ENCODE results near the gene LAMTOR4.
"Not testable (repeated sequence)": the region's sequence is repeated elsewhere in the genome, so short reads cannot be mapped to it uniquely, and the experiment has no call there.

LAMTOR4 gene

DNA sequence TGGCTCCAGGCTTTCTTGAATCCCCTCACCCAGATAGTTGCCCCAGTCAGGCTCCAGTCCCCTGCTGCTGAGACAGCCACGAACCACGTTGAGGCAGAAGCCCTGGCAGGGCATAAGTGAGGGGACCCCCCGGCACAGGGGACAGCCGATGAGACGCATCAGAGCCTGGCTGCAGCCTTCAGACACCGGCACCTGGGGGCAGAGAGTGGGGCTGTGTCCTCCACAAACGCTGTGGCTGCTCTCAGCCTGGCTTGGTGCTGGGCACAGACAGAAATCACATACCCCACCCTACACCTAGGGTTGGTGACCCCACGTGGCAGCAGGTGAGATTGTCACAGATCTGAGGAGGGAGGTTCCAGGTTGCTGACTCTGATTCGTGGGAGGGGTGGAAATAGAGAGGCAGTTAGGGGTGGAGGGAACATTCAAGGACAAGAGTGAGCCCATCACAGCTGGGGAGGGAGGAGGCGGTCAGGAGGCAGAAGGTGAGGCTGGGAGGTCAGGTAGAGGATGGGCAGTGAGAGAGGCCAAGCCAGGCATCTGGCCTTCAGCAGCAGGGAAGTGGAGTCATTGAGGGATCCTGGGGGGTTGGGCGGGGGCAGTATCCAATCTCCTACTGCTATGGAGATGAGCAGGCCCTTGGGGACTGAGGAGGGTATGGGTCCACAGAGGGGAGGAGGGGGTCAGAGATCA is 25.2 kb downstream of the LAMTOR4 start:
- DNase-seq, result no peak

DNA sequence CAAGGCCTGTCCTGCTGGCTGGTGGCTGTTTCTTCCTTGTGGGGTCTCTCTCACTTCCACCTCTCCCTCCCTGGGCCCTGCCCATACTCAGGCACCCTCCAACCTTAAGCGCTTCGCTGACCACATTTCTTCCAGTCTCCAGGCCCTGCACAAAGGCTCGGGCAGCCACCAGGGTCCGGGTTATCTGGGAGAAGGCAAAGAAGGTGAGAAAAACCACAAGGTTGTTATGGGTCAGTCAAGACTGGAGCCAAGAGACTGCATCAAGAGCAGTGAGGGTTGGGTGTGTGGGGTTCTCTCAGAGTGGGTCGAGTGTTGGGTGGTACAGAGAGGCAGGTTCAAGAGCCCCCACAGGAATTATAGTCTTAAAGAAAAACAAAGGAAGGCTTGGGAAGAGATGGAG is 25.9 kb downstream of the LAMTOR4 start:
- DNase-seq, result no peak

DNA sequence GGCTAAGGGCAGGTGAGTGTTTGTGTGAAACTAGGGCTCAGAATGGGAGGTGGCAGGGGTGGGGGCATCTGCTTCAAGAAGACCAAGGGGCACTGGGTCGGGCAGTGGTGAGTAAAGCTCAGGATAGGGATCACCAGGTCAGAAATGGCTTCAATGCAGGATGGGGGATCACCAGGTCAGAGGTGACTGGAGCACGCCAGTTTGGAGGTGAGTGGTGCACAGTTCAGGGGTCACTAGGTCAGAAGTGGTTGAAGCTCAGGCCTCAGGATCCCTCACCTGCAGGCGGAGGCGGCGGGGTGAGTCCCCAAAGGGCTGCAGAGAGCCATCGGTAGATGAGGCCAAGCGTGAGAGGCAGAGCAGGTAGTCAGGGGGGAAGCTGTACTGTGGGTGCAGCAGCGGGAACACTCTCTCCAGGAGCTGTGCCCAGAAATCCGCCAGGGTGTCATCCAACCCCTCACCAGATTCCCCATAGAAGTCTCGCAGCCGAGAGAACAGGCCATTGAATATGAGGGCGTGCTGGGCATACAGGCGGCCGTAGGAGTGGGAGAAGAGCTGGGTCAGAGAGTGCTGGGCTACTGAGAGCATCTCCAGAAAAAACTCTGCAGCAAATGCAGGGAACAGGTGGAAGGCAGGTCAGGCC is 26.7 kb downstream of the LAMTOR4 start:
- no peak for DNase-seq

DNA sequence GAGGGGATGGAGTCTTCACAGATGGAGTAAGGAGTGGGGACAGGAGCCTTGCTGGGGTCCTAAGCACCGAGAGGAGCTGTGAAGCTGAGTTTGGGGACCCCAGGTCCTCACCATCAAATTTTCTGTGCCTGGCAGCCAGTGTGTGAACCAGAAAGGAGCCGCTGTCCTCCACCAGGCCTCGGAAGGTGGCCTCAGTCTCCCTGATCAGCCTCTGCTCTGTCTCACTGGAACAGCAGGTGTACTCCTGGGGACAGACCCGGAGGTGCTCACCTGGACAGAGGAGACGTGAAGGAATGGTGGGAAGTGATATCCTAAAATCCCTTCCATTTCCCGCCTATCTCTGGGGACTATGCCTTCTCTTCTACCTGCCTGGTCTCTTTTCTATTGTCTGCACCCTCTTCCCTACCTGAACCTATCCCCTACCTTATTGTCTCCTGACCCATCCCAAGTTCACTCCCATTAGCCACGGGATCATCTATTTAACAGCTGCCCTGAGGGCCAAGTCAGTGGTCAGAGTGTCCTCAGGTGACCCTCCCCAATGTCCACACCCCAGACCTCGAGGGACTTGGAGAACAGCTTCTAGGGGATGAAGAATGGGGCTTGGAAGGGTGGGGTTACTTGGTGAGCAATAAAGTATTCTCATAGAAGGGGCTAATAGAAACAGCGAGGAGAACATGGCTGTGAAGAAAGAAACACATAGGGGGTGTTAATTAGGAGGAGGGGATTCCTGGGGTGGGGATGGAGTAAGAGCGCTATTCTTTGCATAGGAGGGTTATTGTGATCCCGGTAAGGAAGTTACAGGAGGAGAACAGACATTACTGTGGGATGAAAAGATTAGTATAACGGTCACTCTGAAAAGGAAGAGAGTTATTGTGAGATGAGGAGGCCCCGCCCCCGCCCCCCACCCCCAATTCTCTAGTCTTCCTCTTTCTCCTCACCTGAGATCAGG is 27.7 kb downstream of the LAMTOR4 start:
- DNase-seq, result no peak

DNA sequence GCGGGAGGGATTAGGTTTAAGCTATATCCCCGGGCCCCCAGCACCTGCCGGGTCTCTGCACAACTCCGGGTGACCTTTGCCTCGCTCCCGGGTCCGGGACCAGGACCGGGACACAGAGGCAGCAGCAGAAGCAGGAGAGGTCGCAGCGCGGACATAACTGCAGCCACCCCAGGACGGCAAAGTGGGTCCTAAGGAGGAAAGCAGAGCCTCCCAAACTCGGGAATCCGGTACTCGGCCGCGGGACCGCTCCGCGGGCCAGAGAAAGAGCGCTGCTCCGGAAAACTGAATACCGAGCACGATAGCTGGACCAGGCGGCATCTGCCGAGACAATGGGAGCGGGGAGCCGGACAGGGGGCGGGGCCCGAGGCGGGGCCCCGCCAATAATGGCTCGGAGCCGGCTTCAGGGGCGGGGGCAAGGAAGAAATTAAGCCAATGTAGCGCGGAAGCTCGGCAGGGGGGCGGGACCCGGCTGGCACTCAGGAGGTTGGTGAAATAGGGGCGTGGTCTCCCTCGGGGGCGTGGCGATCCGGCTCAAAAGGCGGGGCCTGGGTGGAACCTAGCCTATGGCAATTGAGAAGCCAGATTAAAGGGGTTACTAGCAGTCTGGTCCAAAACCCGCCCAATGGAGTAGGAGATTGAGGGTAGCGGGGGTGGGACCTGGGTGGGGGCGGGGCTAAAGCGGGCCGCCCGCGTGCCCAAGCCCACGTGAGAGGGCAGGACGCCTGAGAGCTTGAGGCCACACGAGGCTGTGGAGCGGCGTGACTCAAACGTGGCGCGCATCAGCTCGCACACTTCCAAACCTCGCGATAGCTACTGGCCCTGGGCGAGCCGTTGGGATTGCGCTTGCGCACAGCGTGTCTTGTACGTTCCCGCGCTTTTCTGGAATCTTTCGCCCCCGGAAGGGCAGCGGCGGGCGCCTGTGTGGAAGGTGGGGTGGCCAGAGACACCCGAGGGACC is 28.6 kb downstream of the LAMTOR4 start, which contains the start of the genes GPC2 and STAG3:
TSS of gene GPC2 (minus strand) at position 337 of the 957 bp plus-strand sequence. CDS start at position 155, 182 bp downstream.
TSS of gene STAG3 (plus strand) at position 874 of the 957 bp plus-strand sequence. CDS start 2,639 bp downstream, outside the sequence.
- DNase-seq, result peak; percentile 99

- DNase-seq, result not testable (repeated sequence)
These were observed 31.4 kb downstream of the LAMTOR4 start for GRCh38 chr7:100180084-100180483.

GRCh38 chr7:100182616-100183015 is 33.9 kb downstream of the LAMTOR4 start:
- DNase-seq, result not testable (repeated sequence)

- not testable (repeated sequence) for DNase-seq
These were observed 34.4 kb downstream of the LAMTOR4 start for GRCh38 chr7:100183090-100183489.

GRCh38 chr7:100185726-100186125 is 37.0 kb downstream of the LAMTOR4 start:
- no peak for DNase-seq

DNA sequence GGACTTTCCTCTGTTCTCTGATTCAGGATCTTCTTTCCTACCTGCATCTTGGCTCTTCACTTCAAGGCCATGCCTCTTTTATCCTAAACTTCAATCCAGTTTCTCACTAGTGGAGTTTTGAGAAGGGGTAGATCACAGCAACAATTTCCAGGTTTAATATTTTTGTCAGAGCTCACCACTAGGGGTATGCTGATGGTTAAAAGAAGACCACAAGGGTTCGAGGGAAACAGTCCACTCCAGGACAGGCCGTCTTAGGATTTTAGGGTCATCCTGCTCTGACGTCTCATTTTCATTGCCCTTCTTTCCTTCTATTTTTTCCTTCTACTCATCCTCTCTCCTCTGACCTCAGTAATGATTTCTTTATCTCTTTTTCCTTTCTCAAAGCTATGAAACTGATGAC is 40.3 kb downstream of the LAMTOR4 start:
- no peak for DNase-seq

DNA sequence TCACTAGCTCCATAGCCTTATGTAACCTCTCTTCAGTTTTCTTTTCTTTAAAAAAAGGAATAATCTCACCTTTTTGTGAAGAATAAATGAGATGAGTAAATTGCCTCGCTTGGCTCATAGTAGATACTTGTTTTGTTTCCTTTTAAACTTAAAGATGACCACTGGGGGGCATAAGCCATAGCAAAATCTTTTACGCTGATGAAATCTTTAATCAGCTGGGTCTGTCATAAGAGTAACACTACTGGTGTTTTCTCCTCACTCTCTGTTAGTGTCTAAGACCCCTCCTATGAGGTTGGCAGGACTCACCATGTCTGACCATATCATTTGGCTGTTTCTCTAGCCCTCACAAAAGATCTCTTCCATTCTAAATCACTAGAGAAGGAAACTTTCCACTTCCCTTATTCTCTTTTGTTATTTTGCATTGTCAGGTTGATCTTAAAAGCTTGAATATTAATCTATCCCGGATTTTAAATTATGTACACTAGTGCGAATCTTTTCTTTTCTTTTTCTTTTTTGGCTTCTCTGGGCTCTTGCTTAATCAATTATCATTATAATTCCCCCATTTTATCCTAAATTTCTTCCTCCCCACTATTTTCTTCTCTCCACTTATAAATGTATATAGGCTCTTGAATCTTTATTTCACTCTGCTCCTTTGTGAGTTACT is 41.5 kb downstream of the LAMTOR4 start:
- no peak for DNase-seq

DNA sequence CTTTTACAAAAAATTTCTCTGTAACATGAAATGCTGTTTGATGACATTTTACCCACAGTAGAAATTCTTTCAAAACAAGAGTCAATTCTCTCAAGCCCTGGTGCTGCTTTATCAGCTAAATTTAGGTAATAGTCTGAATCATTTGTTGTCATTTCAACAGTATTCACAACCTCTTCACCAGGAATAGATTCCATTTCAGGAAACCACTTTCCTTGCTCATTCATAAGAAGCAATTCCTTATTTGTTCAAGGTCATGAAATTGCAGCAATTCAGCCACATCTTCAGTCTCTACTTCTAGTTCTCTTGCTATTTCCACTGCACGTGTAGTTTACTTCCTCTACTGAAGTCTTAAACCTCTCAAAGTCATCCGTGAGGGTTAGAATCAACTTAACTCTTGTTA is 43.1 kb downstream of the LAMTOR4 start:
- no peak for DNase-seq

DNA sequence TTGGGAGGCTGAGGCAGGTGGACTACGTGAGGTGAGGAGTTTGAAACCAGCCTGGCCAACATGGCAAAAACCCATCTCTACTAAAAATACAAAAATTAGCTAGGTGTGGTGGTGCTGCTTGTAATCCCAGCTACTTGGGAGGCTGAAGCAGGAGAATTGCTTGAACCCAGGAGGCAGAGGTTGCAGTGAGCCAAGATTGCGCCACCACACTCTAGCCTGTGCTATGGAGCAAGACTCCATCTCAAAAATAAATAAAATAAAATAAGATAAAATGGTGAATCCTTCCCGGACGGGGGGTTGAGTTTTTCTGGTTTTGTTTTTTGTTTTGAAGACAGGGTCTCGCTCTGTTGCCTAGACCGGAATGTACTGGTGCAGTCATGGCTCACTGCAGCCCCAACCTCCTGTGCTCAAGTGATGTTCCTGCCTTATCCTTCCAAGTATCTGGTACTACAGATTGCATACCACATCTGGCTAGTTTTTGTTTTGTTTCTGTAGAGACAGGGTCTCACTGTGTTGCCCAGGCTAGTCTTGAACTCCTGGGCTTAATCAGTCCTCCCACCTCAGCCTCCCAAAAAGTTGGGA is 43.7 kb downstream of the LAMTOR4 start:
- DNase-seq, result not testable (repeated sequence)

GRCh38 chr7:100192969-100193368 is 44.3 kb downstream of the LAMTOR4 start:
- DNase-seq, result no peak

DNA sequence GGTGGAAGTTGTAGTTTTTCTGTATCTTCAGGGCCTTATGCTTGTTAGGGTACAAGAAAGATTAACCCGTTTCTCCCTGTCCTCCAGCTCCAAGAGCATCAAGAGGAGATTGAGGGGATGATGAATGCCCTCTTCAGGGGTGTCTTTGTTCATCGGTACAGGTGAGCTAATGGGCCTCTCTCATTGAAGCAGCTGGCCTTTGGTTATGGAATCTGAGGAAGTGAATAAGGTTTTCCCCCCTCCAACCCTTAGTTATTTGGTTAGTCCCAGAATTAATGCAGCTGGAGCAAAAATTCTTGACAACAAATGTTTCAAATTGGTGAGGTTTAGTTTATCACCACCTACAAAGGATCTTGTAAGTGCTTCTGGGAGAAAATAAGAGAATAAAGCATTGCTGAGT is 46.5 kb downstream of the LAMTOR4 start:
- DNase-seq, result no peak

DNA sequence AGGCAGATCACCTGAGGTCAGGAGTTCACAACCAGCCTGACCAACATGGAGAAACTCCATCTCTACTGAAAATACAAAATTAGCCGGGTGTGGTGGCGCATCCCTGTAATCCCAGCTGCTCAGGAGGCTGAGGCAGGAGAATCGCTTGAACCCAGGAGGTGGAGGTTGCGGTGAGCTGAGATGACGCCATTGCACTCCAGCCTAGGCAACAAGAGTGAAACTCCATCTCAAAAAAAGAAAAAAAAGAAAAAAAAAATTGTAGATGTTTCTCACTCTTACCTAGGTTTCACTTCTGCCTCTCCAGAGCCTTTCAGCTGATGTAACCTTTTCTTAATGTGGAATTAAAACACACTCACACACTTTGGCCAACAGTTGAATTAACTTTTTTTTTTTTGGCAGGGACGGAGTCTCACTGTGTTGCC is 47.2 kb downstream of the LAMTOR4 start:
- DNase-seq, result not testable (repeated sequence)

- no peak for DNase-seq
These were observed 49.5 kb downstream of the LAMTOR4 start for GRCh38 chr7:100198266-100198665.

DNA sequence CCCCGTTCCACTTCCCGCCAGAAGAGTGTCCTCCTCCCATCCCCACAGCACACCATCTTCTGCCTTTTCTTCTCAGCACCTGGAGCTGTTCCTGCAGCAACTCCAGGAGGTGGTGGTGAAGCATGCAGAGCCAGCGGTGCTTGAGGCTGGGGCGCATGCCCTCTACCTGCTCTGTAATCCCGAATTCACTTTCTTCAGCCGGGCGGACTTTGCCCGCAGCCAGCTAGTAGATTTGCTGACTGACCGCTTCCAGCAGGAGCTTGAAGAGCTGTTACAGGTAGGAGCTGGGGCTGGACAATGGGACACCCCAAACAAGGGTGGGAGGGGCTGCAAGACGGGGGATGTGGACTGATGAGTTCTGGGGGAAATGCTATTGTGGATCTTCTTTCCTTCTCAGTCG is 52.0 kb downstream of the LAMTOR4 start:
- no peak for DNase-seq
